T-helper 1 cell (primary cell): ENCODE measurements around the gene CFAP69.
A peak's percentile ranks its signal among the peaks of the same experiment; 100 is the strongest.

Source experiments
- DNase-seq, 5 donors: peaks; one replicate each; pipeline ENCODE4 v3.0.0-alpha.2; 2012 to 2020
- total RNA-seq, 4 donors: gene quantifications; one replicate each; lab custom pipeline; 2026; lab: John Stamatoyannopoulos, UW

Gene CFAP69
- total RNA-seq, result 0 to 0.24 (median 0.11) reads per million in 4 donors

DNA sequence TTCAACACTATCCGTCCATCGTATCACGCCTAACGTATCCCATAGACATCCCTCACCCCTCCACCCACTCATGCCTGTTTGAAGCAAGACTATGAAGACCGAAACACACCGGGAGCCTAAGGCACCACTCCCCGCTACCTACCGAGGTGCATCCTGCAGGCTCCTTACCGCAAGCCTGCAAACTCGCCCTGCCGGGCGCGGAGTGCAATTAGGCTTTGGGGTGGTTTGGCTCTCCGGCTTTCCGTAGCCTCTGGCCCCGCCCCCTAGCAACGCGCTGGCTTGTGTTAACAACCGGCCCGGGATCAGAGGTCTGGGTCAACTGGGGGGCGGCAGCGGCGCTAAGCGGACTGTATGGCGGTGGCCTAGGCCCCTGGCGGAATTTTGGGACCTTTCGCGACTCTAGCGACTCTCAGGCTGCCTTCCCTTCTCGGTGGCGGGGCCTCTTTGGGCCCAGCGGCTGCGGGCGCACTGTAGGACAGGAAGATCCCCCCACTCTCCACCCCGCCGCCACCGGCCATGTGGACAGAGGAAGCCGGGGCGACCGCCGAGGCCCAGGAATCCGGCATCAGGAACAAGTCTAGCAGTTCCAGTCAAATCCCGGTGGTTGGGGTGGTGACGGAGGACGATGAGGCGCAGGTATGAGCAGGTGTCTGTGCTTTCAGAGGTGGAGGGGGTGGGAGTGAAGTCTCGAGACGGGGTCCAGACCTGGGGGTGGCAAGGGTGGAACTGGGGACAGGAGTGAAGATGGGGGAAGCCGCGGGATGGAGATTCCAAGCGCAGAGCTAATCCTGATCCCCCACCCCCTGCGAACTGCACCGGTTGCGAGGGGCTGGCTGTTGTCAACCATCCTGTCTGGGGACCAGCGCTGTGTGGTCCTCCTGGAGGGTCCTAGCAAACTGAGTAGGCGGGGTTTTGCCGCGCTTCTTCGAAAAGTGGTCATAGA, at the start of gene CFAP69:
CFAP69 (plus strand) TSS at position 266 of the 943 bp plus-strand sequence; CDS start at position 517, 251 bp downstream.
- DNase-seq, result peak; percentile 56 to 81 (median 73)

DNA sequence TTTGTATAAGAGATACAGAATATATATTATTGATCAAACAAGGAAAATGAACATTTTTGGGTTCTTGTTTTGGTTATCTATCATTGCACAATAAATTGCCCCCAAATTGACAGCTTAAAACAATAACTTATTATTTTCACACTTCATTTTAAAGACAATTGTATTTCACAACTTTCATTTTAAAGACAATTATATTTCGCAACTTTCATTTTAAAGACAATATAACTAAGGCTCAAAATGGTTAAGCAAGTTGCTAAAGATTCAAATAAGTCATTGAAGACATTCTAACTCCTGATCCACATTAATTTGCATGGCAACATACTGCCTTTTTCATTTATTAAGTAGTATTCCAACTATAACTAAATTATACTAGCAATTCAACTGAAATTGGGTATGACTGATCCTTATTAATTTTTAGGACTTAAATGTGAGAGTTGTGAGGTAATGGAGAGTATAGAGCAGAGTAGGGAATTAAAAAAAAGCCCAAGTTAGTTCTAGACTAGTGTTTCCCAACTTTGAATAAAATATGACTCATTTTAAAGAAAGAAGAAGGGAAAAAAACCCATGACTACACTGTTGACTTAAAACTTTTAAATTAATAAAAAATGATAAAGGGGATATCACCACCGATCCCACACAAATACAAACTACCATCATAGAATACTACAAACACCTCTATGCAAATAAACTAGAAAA, 43.3 kb upstream of the CFAP69 start:
- DNase-seq, result no peak

GRCh38 chr7:90207956-90208355, 37.0 kb upstream of the CFAP69 start:
- DNase-seq, result no peak

DNA sequence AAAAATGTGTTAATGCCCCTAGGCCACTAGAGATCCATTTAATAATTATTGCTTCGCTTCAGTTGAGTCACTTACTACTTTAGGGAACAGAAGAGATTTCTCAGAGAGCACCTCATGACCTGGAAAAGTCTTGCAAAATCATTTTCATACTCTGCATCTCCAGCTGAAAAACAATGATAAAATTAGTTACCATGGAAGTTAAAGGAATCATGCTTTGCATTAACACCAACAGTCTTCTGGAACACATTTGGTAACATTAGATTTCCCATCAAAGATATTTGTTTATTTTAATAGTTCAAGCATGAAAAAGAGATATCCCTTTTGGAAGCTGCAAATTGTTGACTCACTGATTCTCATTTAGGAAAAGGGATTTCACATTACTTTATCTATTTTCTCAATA, 35.2 kb upstream of the CFAP69 start:
- no peak for DNase-seq

DNA sequence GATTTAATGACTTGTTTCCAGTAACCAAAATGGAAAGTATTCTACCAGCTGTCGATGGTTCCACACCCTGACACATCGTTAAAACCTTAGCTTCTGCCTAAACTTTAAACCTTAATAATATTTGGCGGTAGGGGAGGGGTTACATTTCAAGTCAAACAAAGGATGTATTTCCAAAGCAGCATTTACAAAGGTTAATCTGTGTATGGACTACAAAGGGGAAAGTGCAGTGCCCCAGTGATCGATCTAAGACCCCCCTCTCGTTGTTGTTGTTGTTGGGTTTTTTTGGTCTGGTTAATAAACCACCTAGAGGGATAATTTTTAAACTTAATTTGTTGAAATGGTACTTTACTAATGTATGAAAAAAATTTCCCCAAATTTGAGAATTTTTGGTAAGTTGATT, 34.5 kb upstream of the CFAP69 start:
- no peak for DNase-seq

DNA sequence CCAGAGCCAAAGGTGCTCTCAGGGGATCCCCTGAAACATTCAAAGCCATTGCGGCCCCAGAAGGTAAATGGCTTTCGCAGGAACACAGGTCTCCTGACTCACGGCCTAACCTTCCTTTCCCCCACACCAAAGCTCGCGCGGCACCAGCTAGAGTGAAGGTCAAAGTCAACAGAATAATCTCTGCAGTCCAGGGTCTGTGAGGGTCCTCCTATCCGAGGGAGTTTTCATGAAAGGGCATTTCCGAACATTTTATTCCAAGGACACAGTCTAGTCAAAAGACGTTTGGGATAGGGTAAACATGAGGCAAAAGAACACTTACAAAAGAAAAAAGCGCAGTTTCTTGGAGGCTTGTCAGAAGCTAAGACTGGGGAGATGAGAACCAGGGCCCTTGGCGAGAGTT, 34.0 kb upstream of the CFAP69 start:
- DNase-seq, result no peak

DNA sequence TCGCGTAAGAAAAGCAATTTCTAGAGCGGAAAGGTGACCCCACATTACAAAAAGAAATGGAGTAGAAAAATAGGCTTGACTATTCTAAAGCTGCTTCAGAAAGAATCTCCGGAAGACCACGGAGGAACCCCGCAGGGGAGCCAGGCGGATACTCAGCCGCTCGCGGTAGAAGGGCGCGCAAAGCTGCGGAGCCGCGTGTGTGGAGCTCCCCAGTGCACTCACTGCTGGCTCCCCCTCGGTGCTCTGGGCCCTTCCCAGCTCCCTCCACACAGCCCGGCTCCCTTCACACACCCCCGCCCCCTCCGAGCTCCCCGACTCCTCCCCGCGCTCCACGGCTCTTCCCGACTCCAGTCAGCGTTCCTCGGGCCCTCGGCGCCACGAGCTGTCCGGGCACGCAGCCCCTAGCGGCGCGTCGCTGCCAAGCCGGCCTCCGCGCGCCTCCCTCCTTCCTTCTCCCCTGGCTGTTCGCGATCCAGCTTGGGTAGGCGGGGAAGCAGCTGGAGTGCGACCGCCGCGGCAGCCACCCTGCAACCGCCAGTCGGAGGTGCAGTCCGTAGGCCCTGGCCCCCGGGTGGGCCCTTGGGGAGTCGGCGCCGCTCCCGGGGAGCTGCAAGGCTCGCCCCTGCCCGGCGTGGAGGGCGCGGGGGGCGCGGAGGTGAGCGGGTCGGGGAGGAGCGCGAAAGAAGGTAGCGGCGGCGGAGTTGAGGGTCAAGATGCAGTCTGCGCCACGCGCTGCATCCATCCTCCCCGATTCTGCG, 33.4 kb upstream of the CFAP69 start, which contains the start of gene STEAP2:
STEAP2 (plus strand) TSS at position 350 of the 758 bp plus-strand sequence. CDS start 13,343 bp downstream, outside the sequence.
- DNase-seq, result peak in 2 of 5 donors; percentile 1 to 28

GRCh38 chr7:90212149-90212495, 32.9 kb upstream of the CFAP69 start:
- no peak for DNase-seq

DNA sequence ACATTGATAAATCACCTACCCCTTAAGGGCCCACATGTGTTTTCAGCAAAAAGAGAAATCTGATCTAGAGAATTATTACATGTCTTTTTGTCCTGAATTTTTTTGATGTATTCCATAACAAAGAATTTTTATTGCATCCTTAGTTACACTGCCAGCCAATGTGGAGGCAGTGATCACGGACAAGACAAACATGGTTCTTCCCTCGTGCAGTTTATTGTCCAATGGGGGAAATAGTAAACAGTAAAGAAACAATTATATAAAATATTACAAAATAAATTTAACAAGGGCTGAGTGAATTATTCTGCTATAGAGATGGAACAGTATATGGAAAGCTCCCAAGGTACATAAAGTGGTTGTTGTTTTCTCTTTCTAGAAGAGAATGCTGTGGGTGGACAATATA, 31.5 kb upstream of the CFAP69 start:
- DNase-seq, result no peak

GRCh38 chr7:90216080-90216674, 28.8 kb upstream of the CFAP69 start:
- DNase-seq, result no peak

DNA sequence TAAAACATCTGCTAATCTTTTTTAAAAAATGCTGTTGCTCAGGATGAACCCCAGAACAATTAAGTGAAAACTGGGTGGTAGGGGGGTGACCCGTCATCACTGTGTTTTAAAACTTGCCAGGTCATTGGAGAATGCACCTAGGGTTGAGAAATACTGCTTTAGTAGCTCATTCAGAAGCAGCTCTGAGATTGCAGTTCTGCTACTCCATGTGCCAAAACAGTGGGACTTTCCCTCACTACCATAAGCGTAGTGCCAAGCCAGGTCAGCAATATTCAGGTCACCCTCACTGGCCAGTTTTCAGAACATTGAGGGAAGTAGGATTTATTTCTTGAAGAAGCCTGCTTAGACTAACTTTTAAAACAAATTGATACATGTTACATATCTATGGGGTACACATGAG, 28.2 kb upstream of the CFAP69 start:
- no peak for DNase-seq

- DNase-seq, result no peak
These were observed 22.6 kb upstream of the CFAP69 start for GRCh38 chr7:90222390-90222789.

GRCh38 chr7:90222811-90223725, 21.9 kb upstream of the CFAP69 start:
- DNase-seq, result no peak

- no peak for DNase-seq
These were observed 20.8 kb upstream of the CFAP69 start for GRCh38 chr7:90224195-90224594.

- no peak for DNase-seq
These were observed 19.8 kb upstream of the CFAP69 start for GRCh38 chr7:90225181-90225580.

DNA sequence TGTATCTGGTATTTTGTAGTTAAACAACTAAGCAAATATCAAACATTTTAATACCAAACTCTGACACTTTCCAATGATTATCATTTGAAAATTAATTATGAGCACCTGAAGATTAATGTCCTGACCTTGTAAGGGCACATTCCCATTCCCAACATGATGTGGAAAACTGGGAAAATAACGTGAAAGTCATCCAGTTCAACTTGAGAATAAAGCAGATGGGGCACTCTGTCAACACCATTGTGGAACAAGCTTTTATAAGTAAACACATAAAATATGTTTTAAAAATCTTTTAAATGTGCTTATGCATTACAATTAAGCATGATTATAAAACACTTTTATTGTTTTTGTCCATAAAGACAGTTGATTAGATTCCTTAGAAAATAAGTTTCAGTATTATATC, 19.4 kb upstream of the CFAP69 start:
- DNase-seq, result no peak

- no peak for DNase-seq
These were observed 17.7 kb upstream of the CFAP69 start for GRCh38 chr7:90227259-90227658.

- DNase-seq, result no peak
These were observed 15.3 kb upstream of the CFAP69 start for GRCh38 chr7:90229682-90230081.

- DNase-seq, result no peak
These were observed 14.1 kb upstream of the CFAP69 start for GRCh38 chr7:90230834-90231233.

GRCh38 chr7:90231304-90231703, 13.7 kb upstream of the CFAP69 start:
- no peak for DNase-seq

DNA sequence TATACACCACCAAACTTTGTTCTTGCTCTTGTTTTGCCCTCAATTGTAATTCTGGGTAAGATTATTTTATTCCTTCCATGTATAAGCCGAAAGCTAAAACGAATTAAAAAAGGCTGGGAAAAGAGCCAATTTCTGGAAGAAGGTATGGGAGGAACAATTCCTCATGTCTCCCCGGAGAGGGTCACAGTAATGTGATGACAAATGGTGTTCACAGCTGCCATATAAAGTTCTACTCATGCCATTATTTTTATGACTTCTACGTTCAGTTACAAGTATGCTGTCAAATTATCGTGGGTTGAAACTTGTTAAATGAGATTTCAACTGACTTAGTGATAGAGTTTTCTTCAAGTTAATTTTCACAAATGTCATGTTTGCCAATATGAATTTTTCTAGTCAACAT, 12.5 kb upstream of the CFAP69 start:
- no peak for DNase-seq

GRCh38 chr7:90233569-90233968, 11.4 kb upstream of the CFAP69 start:
- no peak for DNase-seq
